Suprapubic skin (tissue), 4 donors: ENCODE data around the gene SLC44A4. TPM values are rescaled to one million over a fixed set of nuclear protein-coding genes. Genes with fewer than 3 reads are reported as not detected.

Experiments used
- DNase-seq, 2 donors: peaks; one replicate each; pipeline ENCODE4 v3.0.0-alpha.2; 2019; ENCODE audit warnings: low spot score in 2 of 2
- H3K27ac ChIP-seq: fragments of 200-600 bp; sonication (generic); one replicate; pipeline ENCODE4 v1.5.1; 2019
- H3K27me3 ChIP-seq: fragments of 200-600 bp; sonication (generic); one replicate; pipeline ENCODE4 v1.5.1; 2019
- H3K36me3 ChIP-seq: fragments of 200-600 bp; sonication (generic); one replicate; pipeline ENCODE4 v1.5.1; 2019
- H3K4me1 ChIP-seq: fragments of 200-600 bp; sonication (generic); one replicate; pipeline ENCODE4 v1.5.1; 2019
- H3K4me3 ChIP-seq: fragments of 200-600 bp; sonication (generic); one replicate; pipeline ENCODE4 v1.5.1; 2019; ENCODE audit warnings: mild to moderate bottlenecking
- H3K9me3 ChIP-seq: fragments of 200-600 bp; sonication (generic); one replicate; pipeline ENCODE4 v1.5.1; 2019
- EP300 ChIP-seq: sonication (generic); formaldehyde crosslinking; IDR thresholded peaks from one replicate; pipeline ENCODE4 v1.6.1; 2017; ENCODE audit warnings: antibody characterized with exemption
- POLR2A ChIP-seq, 2 donors: fragments of 450-650 bp; IDR thresholded peaks; one replicate each; pipeline ENCODE4 v1.6.1; 2017; ENCODE audit warnings: antibody characterized with exemption in 2 of 2, mild to moderate bottlenecking in 2 of 2, moderate library complexity in 2 of 2
- POLR2AphosphoS5 ChIP-seq, 3 donors: sonication (generic); formaldehyde crosslinking; IDR thresholded peaks; one replicate each; pipeline ENCODE4 v1.6.1; 2017; ENCODE audit warnings: antibody characterized with exemption in 3 of 3
- WGBS: methylation state at CpG from one replicate; pipeline ENCODE4 v1.1.5; 2018; 5-methylcytosine and 5-hydroxymethylcytosine counted together
- total RNA-seq, 4 donors: library from RNA; depleted of rRNA; stranded (reverse); fragments of >200 nt; gene quantifications; one replicate each; pipeline ENCODE4 v1.1.0, GENCODE V29; 2016
- TF ChIP-seq, protein P1 (sequence below), 2 donors: fragments of 200-600 bp in 1 of 2; fragments of 450-650 bp in 1 of 2; sonication (generic) in 1 of 2; IDR thresholded peaks; one replicate each; pipeline ENCODE4 v1.5.1; 2016 to 2019; ENCODE audit warnings: antibody characterized with exemption in 2 of 2, mild to moderate bottlenecking in 1 of 2, moderate library complexity in 1 of 2

The SLC44A4 gene
- total RNA-seq, 4 donors from 2014 or later: 1.4 to 7.4 (median 4.1) TPM

DNA sequence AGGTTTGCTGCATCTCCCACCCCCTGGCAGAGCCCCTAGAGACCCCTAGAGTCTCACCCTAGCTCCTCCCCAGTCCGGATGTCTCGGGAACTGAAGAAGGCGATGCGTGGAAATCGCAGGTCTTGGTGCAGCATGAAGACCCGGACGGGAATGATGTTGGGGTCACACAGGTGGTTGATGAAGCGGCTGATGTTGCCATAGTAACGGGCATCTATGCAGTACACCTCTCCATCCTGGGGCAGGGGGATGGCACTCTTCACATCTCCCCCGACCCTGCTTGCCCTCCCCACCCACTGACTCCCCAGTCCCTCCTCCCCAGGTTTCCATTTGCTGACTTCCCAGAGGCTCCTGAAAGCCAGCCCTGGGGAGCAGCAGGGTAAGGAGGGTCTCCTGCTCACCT, 1.8 kb upstream of the SLC44A4 start:
- Histone ChIP-seq H3K4me3 (no peak overlapping the region), H3K36me3 (peaks cover 60% of the 10 kb centered on the region), H3K4me1 (no peaks in the 10 kb centered on the region), H3K27ac (no peak overlapping the region), H3K27me3 (no peaks in the 10 kb centered on the region), H3K9me3 (no peaks in the 10 kb centered on the region)
- TF ChIP-seq POLR2A (IDR thresholded peaks at IDR 0.05) (no peak), POLR2AphosphoS5 (IDR thresholded peaks at IDR 0.05) (no peak), EP300 (no peak)
- TF ChIP-seq, protein P1, sequence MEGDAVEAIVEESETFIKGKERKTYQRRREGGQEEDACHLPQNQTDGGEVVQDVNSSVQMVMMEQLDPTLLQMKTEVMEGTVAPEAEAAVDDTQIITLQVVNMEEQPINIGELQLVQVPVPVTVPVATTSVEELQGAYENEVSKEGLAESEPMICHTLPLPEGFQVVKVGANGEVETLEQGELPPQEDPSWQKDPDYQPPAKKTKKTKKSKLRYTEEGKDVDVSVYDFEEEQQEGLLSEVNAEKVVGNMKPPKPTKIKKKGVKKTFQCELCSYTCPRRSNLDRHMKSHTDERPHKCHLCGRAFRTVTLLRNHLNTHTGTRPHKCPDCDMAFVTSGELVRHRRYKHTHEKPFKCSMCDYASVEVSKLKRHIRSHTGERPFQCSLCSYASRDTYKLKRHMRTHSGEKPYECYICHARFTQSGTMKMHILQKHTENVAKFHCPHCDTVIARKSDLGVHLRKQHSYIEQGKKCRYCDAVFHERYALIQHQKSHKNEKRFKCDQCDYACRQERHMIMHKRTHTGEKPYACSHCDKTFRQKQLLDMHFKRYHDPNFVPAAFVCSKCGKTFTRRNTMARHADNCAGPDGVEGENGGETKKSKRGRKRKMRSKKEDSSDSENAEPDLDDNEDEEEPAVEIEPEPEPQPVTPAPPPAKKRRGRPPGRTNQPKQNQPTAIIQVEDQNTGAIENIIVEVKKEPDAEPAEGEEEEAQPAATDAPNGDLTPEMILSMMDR (IDR thresholded peaks at IDR 0.05): no peak
- WGBS: 94% methylated on average over 10 of the region's 10 CpGs
- no peak for DNase-seq

DNA sequence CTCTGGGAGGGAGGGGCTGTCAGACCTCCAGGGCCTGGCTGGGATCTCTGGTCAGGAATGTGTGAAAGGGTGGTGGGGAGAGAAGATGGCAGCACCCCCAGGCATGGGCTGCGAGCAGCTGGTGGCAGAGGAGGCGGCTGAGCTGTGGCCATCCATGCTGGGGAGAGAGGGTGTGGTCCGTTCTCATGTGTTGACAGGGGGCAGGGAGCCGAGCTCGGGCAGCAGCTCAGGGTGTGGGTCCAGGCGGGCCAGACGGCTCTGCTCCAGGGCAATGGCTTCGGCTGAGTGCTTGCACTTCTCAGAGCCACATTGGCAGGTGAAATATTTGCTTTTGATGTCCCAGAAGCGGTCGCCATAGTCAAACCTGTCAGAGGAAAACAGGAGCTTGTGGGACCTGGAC, 1.1 kb upstream of the SLC44A4 start:
- H3K4me3 ChIP-seq: no peak overlapping the region
- WGBS: 75% methylated on average over 7 of the region's 10 CpGs
- no peaks in the 10 kb centered on the region for H3K4me1 ChIP-seq
- no peak for DNase-seq
- no peaks in the 10 kb centered on the region for H3K27me3 ChIP-seq
- no peak for TF ChIP-seq EP300
- TF ChIP-seq, protein P1 (IDR thresholded peaks at IDR 0.05): no peak
- no peak for TF ChIP-seq POLR2A (IDR thresholded peaks at IDR 0.05)
- TF ChIP-seq POLR2AphosphoS5 (IDR thresholded peaks at IDR 0.05): no peak
- H3K36me3 ChIP-seq: peaks cover 53% of the 10 kb centered on the region
- H3K9me3 ChIP-seq: no peaks in the 10 kb centered on the region
- H3K27ac ChIP-seq: no peak overlapping the region

DNA sequence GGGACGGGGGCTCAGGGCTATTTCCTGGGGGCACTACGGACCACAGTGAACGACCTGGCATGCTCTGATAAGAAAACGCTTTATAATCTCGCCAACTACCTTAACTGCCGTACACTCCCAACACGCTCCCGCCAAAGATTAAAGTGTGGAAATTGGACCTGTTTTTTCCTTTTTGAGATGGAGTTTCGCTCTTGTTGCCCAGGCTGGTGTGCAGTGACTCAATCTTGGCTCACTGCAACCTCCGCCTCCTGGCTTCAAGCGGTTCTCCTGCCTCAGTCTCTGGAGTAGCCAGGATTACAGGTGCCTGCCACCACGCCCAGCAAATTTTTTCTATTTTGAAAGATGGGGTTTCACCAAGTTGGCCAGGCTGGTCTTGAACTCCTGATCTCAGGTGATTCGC, 346 bp upstream of the SLC44A4 start:
- no peak for TF ChIP-seq POLR2AphosphoS5 (IDR thresholded peaks at IDR 0.05)
- no peak for DNase-seq
- peak overlapping the region; percentile 5 for H3K4me3 ChIP-seq
- no peak overlapping the region for H3K27ac ChIP-seq
- H3K36me3 ChIP-seq: peaks cover 46% of the 10 kb centered on the region
- 60% methylated on average over 13 of the region's 13 CpGs for WGBS
- no peaks in the 10 kb centered on the region for H3K27me3 ChIP-seq
- no peaks in the 10 kb centered on the region for H3K4me1 ChIP-seq
- H3K9me3 ChIP-seq: no peaks in the 10 kb centered on the region

DNA sequence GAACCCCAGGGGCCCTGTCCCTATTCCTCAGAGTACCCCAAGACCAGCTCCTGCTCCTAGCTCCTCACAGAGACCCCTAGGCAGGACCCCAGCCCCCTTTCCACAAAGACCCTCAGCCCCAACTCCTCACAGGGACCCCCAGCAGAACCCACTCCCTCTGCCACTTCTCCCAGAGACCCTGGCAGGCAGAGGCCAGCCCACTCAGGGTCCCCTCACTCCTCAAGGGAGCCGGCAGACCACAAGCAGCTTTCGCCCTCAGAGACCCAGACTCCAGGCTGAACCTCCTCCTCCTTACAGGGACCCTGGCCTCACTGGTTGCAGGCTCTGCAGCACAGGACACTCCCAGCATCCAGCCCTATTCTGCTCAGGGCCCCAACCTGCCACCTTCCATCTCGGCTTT, 575 bp downstream of the SLC44A4 start:
- no peak for DNase-seq
- no peaks in the 10 kb centered on the region for H3K9me3 ChIP-seq
- H3K27me3 ChIP-seq: no peaks in the 10 kb centered on the region
- H3K4me1 ChIP-seq: no peaks in the 10 kb centered on the region
- no peak overlapping the region for H3K27ac ChIP-seq
- WGBS: 87% methylated on average over 3 of the region's 3 CpGs
- H3K4me3 ChIP-seq: no peak overlapping the region
- peaks cover 36% of the 10 kb centered on the region for H3K36me3 ChIP-seq
- TF ChIP-seq, protein P1 (IDR thresholded peaks at IDR 0.05): no peak
- TF ChIP-seq EP300: no peak
- no peak for TF ChIP-seq POLR2A (IDR thresholded peaks at IDR 0.05)
- no peak for TF ChIP-seq POLR2AphosphoS5 (IDR thresholded peaks at IDR 0.05)

DNA sequence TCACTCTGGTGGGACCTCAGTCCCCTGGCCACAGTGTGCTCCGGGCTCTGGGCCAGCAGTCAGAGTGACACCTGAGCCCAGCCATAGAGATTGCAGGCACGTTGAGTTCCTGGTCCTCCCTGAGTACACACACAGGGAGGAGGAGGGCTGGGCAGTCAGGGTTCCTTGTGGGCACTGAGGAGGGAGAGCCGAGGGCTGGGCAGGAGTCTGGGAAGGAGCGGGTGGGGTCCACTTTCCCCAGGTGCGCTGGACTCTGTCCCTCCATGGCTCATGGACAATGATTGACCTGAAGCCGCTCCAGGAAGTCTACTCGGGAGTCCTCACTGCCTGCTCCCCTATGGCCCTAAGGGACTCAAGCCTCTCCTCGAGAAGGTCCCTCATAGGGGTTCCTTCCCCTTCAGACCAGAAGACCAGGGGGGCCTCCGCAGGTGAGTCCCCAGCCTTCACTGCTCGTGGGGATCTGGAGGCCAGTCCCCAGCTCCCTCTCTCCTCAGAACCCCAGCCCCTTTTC, 1.1 kb downstream of the SLC44A4 start:
- DNase-seq: no peak
- Histone ChIP-seq H3K27me3 (no peaks in the 10 kb centered on the region), H3K9me3 (no peaks in the 10 kb centered on the region), H3K4me1 (no peaks in the 10 kb centered on the region), H3K27ac (no peak overlapping the region), H3K36me3 (peaks cover 31% of the 10 kb centered on the region), H3K4me3 (no peak overlapping the region)
- WGBS: 70% methylated on average over 8 of the region's 10 CpGs
- TF ChIP-seq, protein P1 (IDR thresholded peaks at IDR 0.05): no peak
- TF ChIP-seq POLR2AphosphoS5 (IDR thresholded peaks at IDR 0.05) (no peak), POLR2A (IDR thresholded peaks at IDR 0.05) (no peak), EP300 (no peak)

DNA sequence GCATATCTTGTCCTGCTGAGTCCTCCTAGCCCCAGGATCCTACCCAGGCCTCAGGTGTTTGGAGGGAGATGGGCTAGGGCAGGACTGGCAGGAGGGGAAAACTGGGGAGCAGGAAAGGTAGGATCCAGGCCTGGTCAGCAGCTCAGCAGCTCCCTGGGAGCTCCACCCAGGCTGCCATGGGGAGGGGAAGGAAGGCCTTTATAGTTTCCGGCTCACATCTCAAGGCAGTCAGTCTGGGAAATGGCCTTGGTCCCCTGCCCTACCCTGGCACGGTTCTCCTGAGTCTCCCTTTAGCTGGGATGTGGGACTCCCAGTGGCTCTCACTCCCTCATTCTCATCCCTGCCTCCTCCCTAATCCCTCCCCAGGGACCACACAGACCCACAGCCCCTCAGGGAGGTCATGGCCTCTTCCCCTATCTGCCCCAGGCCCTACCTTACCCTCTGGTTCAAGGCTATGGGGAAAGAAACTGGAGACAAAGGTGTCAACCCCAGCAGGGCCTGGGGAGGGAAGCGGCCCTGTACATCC, 1.6 kb downstream of the SLC44A4 start:
- no peak for DNase-seq
- Histone ChIP-seq H3K27me3 (no peaks in the 10 kb centered on the region), H3K27ac (no peak overlapping the region), H3K4me3 (no peak overlapping the region), H3K36me3 (peaks cover 26% of the 10 kb centered on the region), H3K4me1 (no peaks in the 10 kb centered on the region), H3K9me3 (no peaks in the 10 kb centered on the region)
- TF ChIP-seq, protein P1 (IDR thresholded peaks at IDR 0.05): no peak
- TF ChIP-seq EP300: no peak
- no peak for TF ChIP-seq POLR2AphosphoS5 (IDR thresholded peaks at IDR 0.05)
- TF ChIP-seq POLR2A (IDR thresholded peaks at IDR 0.05): no peak
- WGBS: 40% methylated on average over 2 of the region's 3 CpGs
